ENCODE results near the gene TTLL11.
"Not testable (repeated sequence)": the region's sequence is repeated elsewhere in the genome, so short reads cannot be mapped to it uniquely, and the experiment has no call there.

The TTLL11 gene

GRCh38 chr9:121998513-121999049, 94.5 kb downstream of the TTLL11 start:
- DNase-seq = no peak

DNA sequence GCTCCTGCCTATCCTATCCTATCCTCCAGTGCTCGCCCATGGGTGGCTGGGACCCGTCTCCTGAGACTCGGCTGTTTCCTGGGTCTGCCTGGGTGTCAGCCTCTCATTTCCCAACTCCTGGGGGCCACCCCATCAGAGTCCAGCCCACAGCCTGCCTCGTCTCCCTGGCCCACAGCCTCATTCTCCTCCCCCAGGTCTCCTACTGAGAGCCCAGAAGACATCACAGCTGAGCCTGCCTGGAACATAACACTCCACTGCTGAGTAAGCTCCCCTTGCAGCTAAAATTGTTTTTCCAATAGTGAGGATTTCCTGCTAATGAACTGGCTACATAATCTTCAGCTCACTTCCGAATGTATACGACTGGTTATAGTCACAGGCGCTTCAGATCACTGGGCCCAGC, 95.3 kb downstream of the TTLL11 start:
- no peak for DNase-seq

- no peak for DNase-seq
These were observed 96.3 kb downstream of the TTLL11 start for GRCh38 chr9:121996783-121997182.

GRCh38 chr9:121995997-121996396, 97.1 kb downstream of the TTLL11 start:
- DNase-seq = no peak

- no peak for DNase-seq
These were observed 100.4 kb downstream of the TTLL11 start for GRCh38 chr9:121992571-121993212.

- DNase-seq = no peak
These were observed 101.8 kb downstream of the TTLL11 start for GRCh38 chr9:121991307-121991661.

DNA sequence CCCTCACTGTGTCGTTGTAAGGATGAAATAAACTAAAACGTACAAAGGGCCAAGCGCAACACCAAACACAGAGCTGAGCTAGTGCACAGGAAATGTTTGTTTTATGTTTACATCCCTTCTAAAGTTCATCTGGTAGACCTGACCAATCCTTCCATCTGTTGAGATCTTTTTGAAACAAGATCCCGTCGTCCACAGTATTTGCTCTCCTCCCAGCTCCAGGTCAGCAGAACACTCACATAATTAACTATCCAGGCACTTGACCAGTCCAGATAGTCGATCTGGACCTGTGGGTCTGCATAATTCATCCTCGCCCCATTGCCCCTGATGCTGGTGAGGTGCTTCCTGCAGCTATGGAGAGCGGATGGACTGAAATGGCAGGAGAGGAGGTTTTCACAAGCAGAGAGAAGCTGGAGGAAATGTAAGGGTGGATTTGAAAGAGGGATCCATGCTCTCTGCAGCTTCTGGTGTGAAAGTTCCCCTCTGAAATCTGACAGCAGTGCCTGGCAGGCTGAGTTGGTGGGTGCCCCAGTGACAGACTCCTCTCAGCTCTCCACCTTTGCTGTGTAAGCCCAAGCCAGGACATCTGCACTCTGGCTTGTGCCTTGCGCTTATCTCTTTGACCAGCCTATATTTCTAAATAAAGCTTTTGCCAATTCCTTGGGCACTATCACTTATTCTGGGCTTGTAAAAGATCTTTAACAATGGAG, 102.4 kb downstream of the TTLL11 start:
- no peak for DNase-seq

DNA sequence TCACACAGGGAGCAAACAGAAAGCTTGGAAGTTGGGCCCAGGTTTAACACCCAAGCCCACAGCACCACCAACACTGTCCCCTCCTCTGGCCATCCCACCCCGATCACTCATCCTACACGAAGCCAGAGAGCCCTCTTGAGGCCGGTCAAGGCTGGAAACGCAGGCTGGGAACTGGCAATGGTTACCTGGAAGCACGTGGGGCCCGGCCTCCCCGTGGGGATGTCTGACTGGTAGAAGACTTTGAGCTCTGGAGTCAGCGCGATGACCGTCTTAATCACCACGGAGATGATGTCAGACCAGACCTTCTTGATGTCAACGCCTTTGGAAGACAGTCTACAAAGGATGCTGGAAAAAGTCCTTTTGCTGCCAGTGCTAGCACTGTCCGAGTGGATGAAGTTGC, 104.1 kb downstream of the TTLL11 start:
- no peak for DNase-seq

- no peak for DNase-seq
These were observed 105.8 kb downstream of the TTLL11 start for GRCh38 chr9:121987314-121987713.

- no peak for DNase-seq
These were observed 107.2 kb downstream of the TTLL11 start for GRCh38 chr9:121985792-121986494.

GRCh38 chr9:121984726-121985402, 108.2 kb downstream of the TTLL11 start:
- no peak for DNase-seq

DNA sequence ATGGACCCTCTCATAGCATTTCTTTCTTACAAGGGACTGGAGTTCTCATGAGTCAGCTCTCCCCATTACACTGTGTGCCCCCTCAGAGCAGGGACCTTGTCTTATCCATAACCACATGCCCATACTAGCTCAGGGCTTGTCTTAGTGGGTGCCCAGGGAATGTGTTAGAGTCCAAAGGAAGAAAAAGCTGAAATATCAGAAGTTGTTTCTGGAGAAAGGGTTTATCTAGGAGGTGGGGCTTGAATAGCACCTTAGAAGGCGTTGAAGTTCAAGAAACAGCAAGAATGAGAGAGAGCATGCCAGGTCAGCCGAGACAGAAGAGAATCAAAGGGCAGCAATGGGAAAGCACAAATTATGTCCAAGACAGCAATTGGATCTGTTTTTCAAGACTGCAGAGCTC, 109.4 kb downstream of the TTLL11 start:
- DNase-seq = no peak

- no peak for DNase-seq
These were observed 111.8 kb downstream of the TTLL11 start for GRCh38 chr9:121981118-121981883.

DNA sequence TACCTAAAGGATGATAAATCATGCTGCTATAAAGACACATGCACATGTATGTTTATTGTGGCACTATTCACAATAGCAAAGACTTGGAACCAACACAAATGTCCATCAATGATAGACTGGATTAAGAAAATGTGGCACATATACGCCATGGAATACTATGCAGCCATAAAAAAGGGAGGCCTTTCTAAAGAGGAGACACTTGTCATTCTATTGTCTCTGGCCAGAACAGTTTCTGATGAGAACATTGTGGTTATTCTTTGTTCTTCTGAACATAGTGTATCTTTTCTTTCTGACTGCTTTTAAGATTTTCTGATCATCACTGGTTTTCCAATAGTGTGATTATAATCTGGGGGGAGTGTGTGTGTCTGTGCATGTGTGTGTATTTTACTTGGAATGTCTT, 112.4 kb downstream of the TTLL11 start:
- not testable (repeated sequence) for DNase-seq

GRCh38 chr9:121979736-121980135, 113.4 kb downstream of the TTLL11 start:
- no peak for DNase-seq

GRCh38 chr9:121976751-121977150, 116.4 kb downstream of the TTLL11 start:
- DNase-seq = no peak

DNA sequence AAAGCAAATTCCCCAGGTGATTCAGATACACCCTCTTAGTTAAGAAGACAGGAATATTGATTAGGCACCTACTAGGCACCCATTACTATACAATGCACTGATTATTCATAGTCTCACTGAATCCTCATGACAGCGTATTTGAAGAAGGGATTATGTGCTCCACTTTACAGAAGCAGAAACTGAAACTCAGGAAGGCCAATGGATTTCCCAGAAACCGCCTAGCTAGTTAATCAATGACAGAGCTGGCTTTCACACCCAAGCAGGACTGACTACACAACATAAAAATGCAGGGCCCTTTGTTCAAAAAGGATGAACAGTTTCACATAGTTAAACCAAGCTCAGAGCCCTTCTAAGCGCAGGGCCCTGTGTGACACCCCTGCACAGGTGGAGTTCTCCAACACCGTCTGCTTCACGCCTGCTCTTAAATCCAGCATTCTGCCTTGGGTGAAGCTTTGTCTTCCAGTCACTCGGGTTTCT, 117.3 kb downstream of the TTLL11 start:
- no peak for DNase-seq

DNA sequence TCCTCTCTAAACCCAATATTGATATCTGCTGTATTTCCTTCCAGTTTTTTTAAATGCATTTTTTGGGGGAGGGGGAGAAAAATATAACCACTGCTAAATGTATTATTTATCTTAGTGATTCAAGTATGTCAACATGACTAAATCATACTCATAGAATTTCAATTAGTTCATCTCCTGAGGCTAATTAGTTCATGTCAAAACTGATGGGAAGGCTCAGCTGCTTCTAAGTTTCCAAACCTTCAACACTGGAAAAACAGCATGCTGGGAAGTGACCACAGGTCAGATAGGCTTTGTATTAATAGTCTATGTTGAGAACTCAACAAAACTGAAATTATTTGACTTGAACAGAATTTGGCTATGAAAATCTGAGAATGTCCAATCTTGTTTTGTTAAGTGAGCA, 118.7 kb downstream of the TTLL11 start:
- no peak for DNase-seq

DNA sequence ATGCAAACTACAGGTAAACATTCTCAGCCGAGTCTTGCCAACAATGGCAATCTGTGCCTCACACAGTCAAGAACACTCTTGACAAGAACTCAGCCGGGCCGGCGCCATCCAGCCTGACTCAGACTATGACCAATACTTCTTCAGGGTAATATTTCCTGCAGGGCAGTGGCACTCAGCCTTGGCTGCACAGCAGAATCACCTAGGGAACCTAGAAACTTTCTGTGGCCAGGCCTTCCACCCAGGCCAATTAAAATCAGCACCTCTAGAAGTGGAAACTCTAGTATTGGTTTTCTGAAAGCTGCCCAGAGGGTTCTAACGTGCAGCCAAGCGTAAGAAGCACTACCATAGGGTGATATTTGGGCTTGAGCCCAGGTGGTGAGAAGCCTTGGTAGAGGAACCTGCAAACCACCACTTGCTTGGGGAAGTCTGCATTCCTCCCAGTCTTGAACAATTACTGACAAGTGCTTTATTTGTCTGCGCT, 120.6 kb downstream of the TTLL11 start:
- no peak for DNase-seq

- DNase-seq = no peak
These were observed 125.1 kb downstream of the TTLL11 start for GRCh38 chr9:121968056-121968455.

- DNase-seq = no peak
These were observed 126.4 kb downstream of the TTLL11 start for GRCh38 chr9:121966706-121967105.

GRCh38 chr9:121963528-121963995, 129.5 kb downstream of the TTLL11 start:
- DNase-seq = no peak

Data from activated CD4-positive, CD25-positive, alpha-beta regulatory T cell (primary cell).